Effector CD4-positive, alpha-beta T cell (primary cell): ENCODE measurements around the gene SORL1.

Experiments used
- DNase-seq: peaks from one replicate; pipeline ENCODE4 v3.0.0-alpha.2; 2020

SORL1 gene

GRCh38 chr11:121665206-121665838 lies 213.2 kb downstream of the SORL1 start:
- DNase-seq, result no peak

DNA sequence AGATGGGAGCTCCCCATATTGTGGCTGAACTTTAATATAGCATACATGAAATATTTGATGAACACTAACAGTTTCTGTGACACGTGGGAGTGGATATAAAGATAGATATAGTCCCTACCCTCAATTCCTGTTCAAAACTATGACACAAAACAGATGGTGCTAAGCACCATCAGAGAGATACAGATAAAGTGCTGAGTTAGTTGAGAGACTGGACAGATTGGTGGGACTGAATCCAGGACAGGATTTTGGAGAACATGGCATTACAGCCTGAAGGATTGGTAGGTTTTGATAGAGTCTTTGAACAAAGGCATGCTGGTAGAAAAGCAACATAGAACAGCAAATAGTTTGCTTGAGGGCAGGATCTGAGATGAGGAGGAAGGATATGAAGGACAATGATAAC lies 215.7 kb downstream of the SORL1 start:
- no peak for DNase-seq

DNA sequence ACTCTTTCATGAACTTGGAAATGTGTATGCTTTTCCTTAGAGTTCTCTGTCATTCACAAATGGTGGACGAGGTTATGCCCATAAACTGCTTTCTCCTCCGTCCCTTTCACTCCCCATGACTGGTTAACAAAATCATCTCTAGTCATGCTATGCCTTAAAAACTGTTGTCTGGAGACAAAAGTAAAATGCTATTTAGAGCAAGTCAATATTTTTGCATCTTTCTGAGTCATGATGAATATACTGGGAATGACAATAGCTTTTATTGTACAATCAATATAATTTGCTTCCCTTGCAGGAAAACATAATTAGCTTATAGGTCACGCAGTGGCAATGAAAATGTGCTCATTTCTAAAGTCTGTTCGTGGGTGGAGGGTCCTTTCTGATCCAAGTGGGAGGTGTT lies 217.3 kb downstream of the SORL1 start:
- no peak for DNase-seq

GRCh38 chr11:121670266-121670665 lies 218.2 kb downstream of the SORL1 start:
- DNase-seq, result no peak

DNA sequence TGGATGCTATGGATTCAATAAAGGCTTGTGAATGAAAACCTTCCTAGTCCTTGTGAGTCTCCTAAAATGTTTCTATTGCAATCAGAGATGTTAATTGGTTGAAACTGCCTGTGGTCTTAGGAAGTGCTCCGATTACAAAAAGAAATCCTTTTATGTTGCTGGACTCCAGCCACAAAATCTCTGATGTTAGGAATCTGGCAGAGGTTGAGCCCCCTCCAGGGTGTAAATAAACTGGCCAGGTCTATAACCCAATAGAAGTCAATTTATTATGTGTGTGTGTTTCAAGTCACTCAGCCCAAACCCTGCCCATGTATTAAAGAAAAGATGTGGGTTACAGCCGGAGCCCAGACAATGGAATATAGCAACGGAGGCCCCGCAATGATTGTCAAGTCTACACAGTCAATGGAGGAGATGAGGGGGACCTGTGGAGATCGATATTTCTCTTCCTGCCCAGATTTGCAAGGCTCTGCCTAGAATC lies 218.7 kb downstream of the SORL1 start:
- DNase-seq, result no peak

GRCh38 chr11:121671283-121672168 lies 219.4 kb downstream of the SORL1 start:
- DNase-seq, result no peak

DNA sequence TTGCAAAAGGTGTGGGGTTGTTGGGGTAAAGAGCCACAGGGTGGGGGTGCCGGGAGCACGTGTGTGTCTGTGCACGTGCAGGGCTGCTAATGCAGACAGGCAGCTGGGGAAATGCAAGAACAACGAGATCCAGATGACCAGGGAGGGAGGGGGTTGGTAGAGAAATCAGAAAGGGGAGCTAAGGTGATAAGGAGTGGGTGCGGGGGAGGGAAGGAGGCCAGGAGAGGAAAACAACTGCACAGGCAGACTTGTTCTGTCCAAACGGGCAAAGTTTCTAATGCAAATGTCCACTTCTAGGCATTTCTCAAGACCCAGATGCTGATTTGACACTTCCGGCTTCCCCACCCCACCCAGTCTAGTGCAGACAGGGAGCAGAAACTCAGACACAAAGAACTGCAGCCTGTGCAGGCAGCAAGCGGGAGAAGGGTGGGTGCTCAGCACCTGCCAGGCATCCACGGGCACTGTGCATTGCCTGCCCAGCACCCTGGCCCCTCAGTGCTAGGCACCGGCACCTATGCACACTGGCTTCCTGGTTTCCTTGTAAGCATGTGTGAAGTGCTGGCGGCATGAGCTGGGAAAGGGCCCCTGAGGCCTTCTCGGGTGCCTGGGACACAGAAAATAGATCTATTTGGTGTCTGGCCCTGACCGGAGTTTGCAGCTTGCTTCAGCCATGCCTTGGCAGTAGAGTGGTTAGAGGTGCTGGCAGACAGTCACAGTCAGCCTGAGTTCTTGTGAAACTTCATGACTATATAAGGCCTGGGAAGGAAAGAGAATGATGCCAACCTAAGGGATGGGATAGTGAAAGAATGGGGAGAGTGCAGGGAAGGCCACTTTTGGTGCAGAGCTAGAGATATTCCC lies 220.7 kb downstream of the SORL1 start:
- DNase-seq, result no peak

- no peak for DNase-seq
These were observed 229.6 kb downstream of the SORL1 start for GRCh38 chr11:121681550-121682268.
